Tibial nerve (tissue), 4 donors: ENCODE measurements around the gene INPP4B. TPM values are rescaled to one million over a fixed set of nuclear protein-coding genes. Genes with fewer than 3 reads are reported as not detected.

Experiments used
- DNase-seq, 2 donors: peaks; one replicate each; pipeline ENCODE4 v3.0.0-alpha.2; 2019; ENCODE audit warnings: low spot score in 2 of 2
- H3K27ac ChIP-seq, 4 donors: fragments of 200-600 bp; sonication (generic) in 3 of 4; one replicate each; pipeline ENCODE4 v1.5.1; 2017 to 2019; ENCODE audit warnings: mild to moderate bottlenecking in 1 of 4
- H3K27me3 ChIP-seq, 2 donors: fragments of 200-600 bp; sonication (generic) in 1 of 2; one replicate each; pipeline versions ENCODE4 v1.5.1 to v1.6.0; 2017 to 2019
- H3K36me3 ChIP-seq, 3 donors: fragments of 200-600 bp; sonication (generic); one replicate each; pipeline ENCODE4 v1.5.1; 2018 to 2019
- H3K4me1 ChIP-seq, 4 donors: fragments of 200-600 bp; sonication (generic) in 3 of 4; one replicate each; pipeline ENCODE4 v1.5.1; 2017 to 2019
- H3K4me3 ChIP-seq, 4 donors: fragments of 200-600 bp; sonication (generic) in 3 of 4; one replicate each; pipeline ENCODE4 v1.5.1; 2017 to 2019; ENCODE audit warnings: mild to moderate bottlenecking in 1 of 4, moderate library complexity in 1 of 4
- H3K9me3 ChIP-seq, 4 donors: fragments of 200-600 bp; sonication (generic) in 3 of 4; one replicate each; pipeline ENCODE4 v1.5.1; 2017 to 2019
- EP300 ChIP-seq, 2 donors: sonication (generic); formaldehyde crosslinking; IDR thresholded peaks; one replicate each; pipeline ENCODE4 v1.6.1; 2017; ENCODE audit warnings: antibody characterized with exemption in 2 of 2, mild to moderate bottlenecking in 1 of 2
- POLR2A ChIP-seq, 2 donors: fragments of 450-650 bp; IDR thresholded peaks; one replicate each; pipeline ENCODE4 v1.6.1; 2017; ENCODE audit warnings: antibody characterized with exemption in 2 of 2, mild to moderate bottlenecking in 2 of 2, moderate library complexity in 2 of 2
- WGBS, 2 donors: methylation state at CpG; one replicate each; pipeline ENCODE4 v1.1.5; 2018; 5-methylcytosine and 5-hydroxymethylcytosine counted together
- total RNA-seq, 4 donors: library from RNA; depleted of rRNA; stranded (reverse); fragments of >200 nt; gene quantifications; one replicate each; pipeline ENCODE4 v1.1.0, GENCODE V29; 2016
- TF ChIP-seq, protein P1 (sequence below), 5 experiments: fragments of 200-600 bp in 3 of 5; fragments of 450-650 bp in 2 of 5; sonication (generic) in 3 of 5; IDR thresholded peaks; one replicate each; pipeline ENCODE4 v1.5.1; 2016 to 2019; ENCODE audit warnings: antibody characterized with exemption in 5 of 5, mild to moderate bottlenecking in 3 of 5, moderate library complexity in 2 of 5

The INPP4B gene
- total RNA-seq, 4 donors from 2014 or later, result 16.3 to 32.4 (median 24.8) TPM

DNA sequence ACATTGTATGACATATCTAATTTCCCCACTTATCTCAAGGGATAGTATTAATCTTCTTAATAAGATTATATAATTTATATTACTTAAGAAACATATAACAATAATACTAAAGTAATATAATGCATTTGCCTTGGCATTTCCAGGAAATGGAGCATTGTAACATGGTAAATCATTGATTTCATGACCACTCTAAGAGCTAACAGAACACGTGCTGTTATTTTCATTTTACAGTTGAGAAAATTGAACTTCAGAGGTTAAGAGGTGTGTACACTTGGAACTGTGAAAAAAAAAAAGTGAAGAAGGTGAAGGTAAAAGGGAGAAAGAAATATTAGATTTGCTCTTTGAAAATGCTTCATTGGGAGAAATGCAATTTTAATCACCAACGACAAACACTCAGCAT lies 687.1 kb downstream of the INPP4B start:
- H3K4me1 ChIP-seq, result no peaks in the 10 kb centered on the region
- H3K27ac ChIP-seq, result no peak overlapping the region
- 90 to 96% methylated on average over 2 of the region's 2 CpGs for WGBS, 2 donors
- no peak overlapping the region for H3K4me3 ChIP-seq
- H3K27me3 ChIP-seq, result no peaks in the 10 kb centered on the region
- DNase-seq, result no peak
- no peaks in the 10 kb centered on the region for H3K9me3 ChIP-seq
- TF ChIP-seq POLR2A (IDR thresholded peaks at IDR 0.05), result no peak
- TF ChIP-seq, protein P1, sequence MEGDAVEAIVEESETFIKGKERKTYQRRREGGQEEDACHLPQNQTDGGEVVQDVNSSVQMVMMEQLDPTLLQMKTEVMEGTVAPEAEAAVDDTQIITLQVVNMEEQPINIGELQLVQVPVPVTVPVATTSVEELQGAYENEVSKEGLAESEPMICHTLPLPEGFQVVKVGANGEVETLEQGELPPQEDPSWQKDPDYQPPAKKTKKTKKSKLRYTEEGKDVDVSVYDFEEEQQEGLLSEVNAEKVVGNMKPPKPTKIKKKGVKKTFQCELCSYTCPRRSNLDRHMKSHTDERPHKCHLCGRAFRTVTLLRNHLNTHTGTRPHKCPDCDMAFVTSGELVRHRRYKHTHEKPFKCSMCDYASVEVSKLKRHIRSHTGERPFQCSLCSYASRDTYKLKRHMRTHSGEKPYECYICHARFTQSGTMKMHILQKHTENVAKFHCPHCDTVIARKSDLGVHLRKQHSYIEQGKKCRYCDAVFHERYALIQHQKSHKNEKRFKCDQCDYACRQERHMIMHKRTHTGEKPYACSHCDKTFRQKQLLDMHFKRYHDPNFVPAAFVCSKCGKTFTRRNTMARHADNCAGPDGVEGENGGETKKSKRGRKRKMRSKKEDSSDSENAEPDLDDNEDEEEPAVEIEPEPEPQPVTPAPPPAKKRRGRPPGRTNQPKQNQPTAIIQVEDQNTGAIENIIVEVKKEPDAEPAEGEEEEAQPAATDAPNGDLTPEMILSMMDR (IDR thresholded peaks at IDR 0.05), result no peak
- no peak for TF ChIP-seq EP300 (IDR thresholded peaks at IDR 0.05)
- peaks cover 0 to 5% (median 0%) of the 10 kb centered on the region in 3 donors for H3K36me3 ChIP-seq

DNA sequence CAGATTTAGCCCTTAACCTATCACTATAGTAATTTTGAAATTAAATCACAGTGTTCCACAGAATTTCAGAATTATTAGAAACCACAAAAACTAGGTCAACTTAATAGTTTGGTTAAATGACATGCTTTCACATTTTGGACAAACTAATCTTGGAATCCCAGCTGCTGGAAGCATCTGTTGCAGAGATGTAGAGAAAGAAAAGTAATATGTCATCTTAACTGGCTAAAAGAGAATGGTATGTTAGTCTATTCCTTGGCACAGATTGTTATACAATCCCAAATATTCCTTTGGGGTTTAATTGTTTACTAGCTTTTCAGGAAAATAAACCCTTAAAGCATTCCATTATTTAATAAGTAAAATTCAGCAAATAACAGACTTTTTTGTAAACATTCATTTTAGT lies 689.8 kb downstream of the INPP4B start:
- TF ChIP-seq EP300 (IDR thresholded peaks at IDR 0.05) (no peak), POLR2A (IDR thresholded peaks at IDR 0.05) (no peak)
- TF ChIP-seq, protein P1 (IDR thresholded peaks at IDR 0.05), result no peak
- Histone ChIP-seq H3K27ac (no peak overlapping the region), H3K27me3 (no peaks in the 10 kb centered on the region), H3K4me1 (no peaks in the 10 kb centered on the region), H3K36me3 (peaks cover 0 to 5% (median 0%) of the 10 kb centered on the region in 3 donors), H3K4me3 (no peak overlapping the region), H3K9me3 (no peaks in the 10 kb centered on the region)
- no peak for DNase-seq

DNA sequence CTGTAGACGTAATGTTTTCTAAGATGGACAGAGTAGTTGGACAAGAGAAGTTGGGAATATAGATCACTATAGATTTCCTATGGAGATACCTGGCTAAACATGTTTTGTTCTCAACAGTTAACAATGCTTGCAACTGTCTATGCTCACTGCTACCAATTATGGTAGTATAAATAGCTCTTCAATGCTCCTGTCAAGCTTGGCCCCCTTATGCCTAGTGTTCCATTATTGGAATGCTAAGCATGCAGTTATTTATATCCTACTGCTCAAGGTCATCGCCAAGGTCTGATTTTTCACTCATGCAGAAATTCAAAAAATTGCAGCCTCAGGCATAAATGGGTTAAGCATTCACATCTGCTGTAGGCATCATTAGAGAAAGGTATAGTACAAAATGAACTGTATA lies 690.8 kb downstream of the INPP4B start:
- Histone ChIP-seq H3K9me3 (no peaks in the 10 kb centered on the region), H3K4me3 (no peak overlapping the region), H3K36me3 (peaks cover 0 to 2% (median 0%) of the 10 kb centered on the region in 3 donors), H3K27me3 (no peaks in the 10 kb centered on the region), H3K27ac (no peak overlapping the region), H3K4me1 (no peaks in the 10 kb centered on the region)
- 75% methylated on average over 2 of the region's 2 CpGs for WGBS, 2 donors
- DNase-seq, result no peak
- TF ChIP-seq POLR2A (IDR thresholded peaks at IDR 0.05) (no peak), EP300 (IDR thresholded peaks at IDR 0.05) (no peak)
- TF ChIP-seq, protein P1 (IDR thresholded peaks at IDR 0.05), result no peak

DNA sequence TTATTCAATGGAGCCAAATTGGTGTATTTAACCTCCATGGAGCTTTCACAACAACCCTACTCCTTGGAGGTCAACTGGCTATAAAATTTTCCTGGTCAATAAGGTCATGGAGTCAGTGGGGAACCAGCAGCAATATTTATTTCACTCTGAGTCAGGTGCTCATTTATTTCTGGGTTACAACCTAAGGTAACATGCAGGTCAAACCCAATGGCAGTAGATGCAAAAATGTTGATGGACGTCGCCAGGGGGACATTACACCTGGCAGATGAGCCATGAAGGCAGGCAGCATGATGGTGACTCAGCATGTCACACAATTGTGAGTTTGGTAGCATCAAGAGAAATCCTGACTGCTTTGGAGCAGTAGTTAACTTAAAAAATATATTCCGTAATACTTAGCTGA lies 695.6 kb downstream of the INPP4B start:
- no peak overlapping the region for H3K27ac ChIP-seq
- no peak overlapping the region for H3K4me3 ChIP-seq
- 93 to 97% methylated on average over 3 of the region's 3 CpGs for WGBS, 2 donors
- no peaks in the 10 kb centered on the region for H3K27me3 ChIP-seq
- no peaks in the 10 kb centered on the region for H3K4me1 ChIP-seq
- H3K9me3 ChIP-seq, result no peaks in the 10 kb centered on the region
- no peak for TF ChIP-seq EP300 (IDR thresholded peaks at IDR 0.05)
- TF ChIP-seq, protein P1 (IDR thresholded peaks at IDR 0.05), result no peak
- DNase-seq, result no peak
- no peaks in the 10 kb centered on the region for H3K36me3 ChIP-seq

DNA sequence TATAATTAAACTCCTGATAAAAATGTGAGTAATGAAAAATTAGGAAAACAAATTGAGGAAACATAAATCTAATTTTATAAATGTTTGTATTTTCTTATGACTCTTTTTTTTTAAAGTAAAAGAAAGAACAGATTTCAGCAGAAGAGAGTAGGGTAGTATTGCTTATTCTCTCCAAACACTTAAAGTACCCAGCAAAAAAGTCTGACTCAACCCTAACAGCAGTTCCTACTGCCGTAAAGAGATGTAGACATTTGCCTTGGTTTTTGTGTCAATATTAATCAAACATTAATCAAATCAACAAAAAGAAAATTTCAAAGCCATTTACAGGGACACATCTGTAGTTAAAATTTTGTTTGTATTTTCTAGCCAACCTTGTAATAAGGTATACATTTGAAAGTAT lies 701.3 kb downstream of the INPP4B start:
- no peak for DNase-seq
- no peaks in the 10 kb centered on the region for H3K36me3 ChIP-seq
- no peaks in the 10 kb centered on the region for H3K27me3 ChIP-seq
- H3K4me3 ChIP-seq, result no peak overlapping the region
- H3K27ac ChIP-seq, result no peak overlapping the region
- WGBS, 2 donors, result 93 to 97% methylated on average over 1 of the region's 1 CpG
- TF ChIP-seq EP300 (IDR thresholded peaks at IDR 0.05) (no peak), POLR2A (IDR thresholded peaks at IDR 0.05) (no peak)
- TF ChIP-seq, protein P1 (IDR thresholded peaks at IDR 0.05), result no peak
- H3K9me3 ChIP-seq, result no peaks in the 10 kb centered on the region
- H3K4me1 ChIP-seq, result no peaks in the 10 kb centered on the region
